ENCODE results near the gene WDR62. TPM values are rescaled to one million over a fixed set of nuclear protein-coding genes. Genes with fewer than 3 reads are reported as not detected.
"Not testable (repeated sequence)": the region's sequence is repeated elsewhere in the genome, so short reads cannot be mapped to it uniquely, and the experiment has no call there.

Gene WDR62
- total RNA-seq, 1 experiment from 2014 or later: 29.6 TPM

DNA sequence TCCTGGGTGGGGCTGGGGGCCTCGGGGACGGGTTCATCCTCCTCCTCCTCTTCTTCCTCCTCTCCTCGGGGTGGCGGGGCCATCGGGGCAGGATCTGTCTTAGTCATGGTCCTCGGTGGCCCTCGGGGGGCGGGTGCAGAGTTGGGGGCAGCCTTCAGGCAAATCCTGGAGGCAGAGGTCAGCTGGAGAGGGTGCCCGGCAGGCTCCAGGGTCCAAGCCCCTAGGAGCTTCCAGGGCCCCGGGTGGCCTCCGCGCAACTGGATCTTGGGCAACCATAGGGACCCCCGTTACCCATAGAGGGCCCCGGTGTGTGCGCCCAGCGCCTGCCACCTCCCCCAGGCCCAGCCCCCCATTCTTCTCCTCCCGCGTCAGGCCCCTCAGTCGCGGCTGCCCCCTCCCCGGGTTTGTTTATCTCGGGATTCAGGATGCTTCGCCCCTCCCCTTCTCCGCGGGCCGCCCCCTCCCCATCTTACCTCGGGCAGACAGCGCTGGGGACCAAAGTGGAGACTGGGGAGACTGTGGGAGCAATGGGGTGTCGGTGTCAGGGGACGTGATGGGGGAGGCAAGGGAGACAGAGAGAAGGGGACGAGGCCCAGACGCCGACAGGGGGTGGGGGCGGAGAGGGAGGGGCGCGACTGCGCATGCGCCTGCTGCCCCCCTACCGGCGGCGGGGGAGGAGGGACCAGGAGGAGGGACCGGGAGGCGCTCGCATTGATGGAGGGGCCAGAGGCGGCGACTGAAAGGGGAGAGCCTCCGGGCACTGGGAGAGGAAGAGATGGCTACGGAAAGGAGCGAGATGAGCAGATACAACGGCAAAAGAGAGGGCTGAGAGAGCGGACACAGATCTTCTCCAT lies 22.2 kb upstream of the WDR62 start, which contains the start of gene CLIP3:
Gene CLIP3, minus strand, starts transcription at position 623 of the 854 bp plus-strand sequence. Its CDS starts 516 bp downstream, at position 107.
- Mint-ChIP-seq H3K27me3 (ENCODE audit: unreplicated experiment) (no peaks in the 10 kb centered on the region), H3K36me3 (ENCODE audit: insufficient read depth, unreplicated experiment) (peaks cover 13% of the 10 kb centered on the region), H3K4me3 (ENCODE audit: low read depth, unreplicated experiment) (no peak within 1 kb of the TSS), H3K4me1 (ENCODE audit: low read depth, unreplicated experiment) (no peaks in the 10 kb centered on the region), H3K27ac (ENCODE audit: unreplicated experiment) (no peak within 1 kb of the TSS), H3K9me3 (ENCODE audit: low read depth, unreplicated experiment) (no peaks in the 10 kb centered on the region)
- CTCF ChIA-PET: no interaction called here
- no peak for DNase-seq
- TF ChIP-seq, protein P1, sequence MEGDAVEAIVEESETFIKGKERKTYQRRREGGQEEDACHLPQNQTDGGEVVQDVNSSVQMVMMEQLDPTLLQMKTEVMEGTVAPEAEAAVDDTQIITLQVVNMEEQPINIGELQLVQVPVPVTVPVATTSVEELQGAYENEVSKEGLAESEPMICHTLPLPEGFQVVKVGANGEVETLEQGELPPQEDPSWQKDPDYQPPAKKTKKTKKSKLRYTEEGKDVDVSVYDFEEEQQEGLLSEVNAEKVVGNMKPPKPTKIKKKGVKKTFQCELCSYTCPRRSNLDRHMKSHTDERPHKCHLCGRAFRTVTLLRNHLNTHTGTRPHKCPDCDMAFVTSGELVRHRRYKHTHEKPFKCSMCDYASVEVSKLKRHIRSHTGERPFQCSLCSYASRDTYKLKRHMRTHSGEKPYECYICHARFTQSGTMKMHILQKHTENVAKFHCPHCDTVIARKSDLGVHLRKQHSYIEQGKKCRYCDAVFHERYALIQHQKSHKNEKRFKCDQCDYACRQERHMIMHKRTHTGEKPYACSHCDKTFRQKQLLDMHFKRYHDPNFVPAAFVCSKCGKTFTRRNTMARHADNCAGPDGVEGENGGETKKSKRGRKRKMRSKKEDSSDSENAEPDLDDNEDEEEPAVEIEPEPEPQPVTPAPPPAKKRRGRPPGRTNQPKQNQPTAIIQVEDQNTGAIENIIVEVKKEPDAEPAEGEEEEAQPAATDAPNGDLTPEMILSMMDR (IDR thresholded peaks at IDR 0.05; ENCODE audit: unreplicated experiment): no peak
- intact Hi-C loops (cut with micrococcal nuclease; ENCODE audit: unreplicated experiment): no loop called here
- BruUV-seq (replicated peaks): no TSS peak

- Mint-ChIP-seq H3K27me3 (ENCODE audit: unreplicated experiment) (no peaks in the 10 kb centered on the region), H3K9me3 (ENCODE audit: low read depth, unreplicated experiment) (no peaks in the 10 kb centered on the region), H3K4me1 (ENCODE audit: low read depth, unreplicated experiment) (no peaks in the 10 kb centered on the region), H3K4me3 (ENCODE audit: low read depth, unreplicated experiment) (no peak overlapping the region), H3K27ac (ENCODE audit: unreplicated experiment) (no peak overlapping the region), H3K36me3 (ENCODE audit: insufficient read depth, unreplicated experiment) (peaks cover 6% of the 10 kb centered on the region)
- CTCF ChIA-PET: no interaction called here
- TF ChIP-seq, protein P1 (IDR thresholded peaks at IDR 0.05; ENCODE audit: unreplicated experiment): no peak
- BruUV-seq (replicated peaks): no TSS peak
- DNase-seq: no peak
- intact Hi-C loops (cut with micrococcal nuclease; ENCODE audit: unreplicated experiment): no loop called here
Measured at GRCh38 chr19:36040495-36040894, 14.2 kb upstream of the WDR62 start.

- CTCF ChIA-PET; H3K27ac Mint-ChIP-seq (ENCODE audit: unreplicated experiment); intact Hi-C loops (cut with micrococcal nuclease; ENCODE audit: unreplicated experiment); DNase-seq; BruUV-seq (replicated peaks); H3K27me3 Mint-ChIP-seq (ENCODE audit: unreplicated experiment); H3K4me3 Mint-ChIP-seq (ENCODE audit: low read depth, unreplicated experiment); H3K9me3 Mint-ChIP-seq (ENCODE audit: low read depth, unreplicated experiment); H3K36me3 Mint-ChIP-seq (ENCODE audit: insufficient read depth, unreplicated experiment); H3K4me1 Mint-ChIP-seq (ENCODE audit: low read depth, unreplicated experiment): not testable (repeated sequence)
Measured at GRCh38 chr19:36041092-36041491, 13.6 kb upstream of the WDR62 start.

GRCh38 chr19:36041831-36042230 lies 12.9 kb upstream of the WDR62 start:
- no peak for DNase-seq
- no peaks in the 10 kb centered on the region for H3K9me3 Mint-ChIP-seq (ENCODE audit: low read depth, unreplicated experiment)
- TF ChIP-seq, protein P1 (IDR thresholded peaks at IDR 0.05; ENCODE audit: unreplicated experiment): no peak
- intact Hi-C loops (cut with micrococcal nuclease; ENCODE audit: unreplicated experiment): no loop called here
- H3K27ac Mint-ChIP-seq (ENCODE audit: unreplicated experiment): no peak overlapping the region
- H3K4me1 Mint-ChIP-seq (ENCODE audit: low read depth, unreplicated experiment): no peaks in the 10 kb centered on the region
- BruUV-seq (replicated peaks): no TSS peak
- H3K36me3 Mint-ChIP-seq (ENCODE audit: insufficient read depth, unreplicated experiment): peaks cover 6% of the 10 kb centered on the region
- CTCF ChIA-PET: no interaction called here
- no peaks in the 10 kb centered on the region for H3K27me3 Mint-ChIP-seq (ENCODE audit: unreplicated experiment)
- H3K4me3 Mint-ChIP-seq (ENCODE audit: low read depth, unreplicated experiment): no peak overlapping the region

DNA sequence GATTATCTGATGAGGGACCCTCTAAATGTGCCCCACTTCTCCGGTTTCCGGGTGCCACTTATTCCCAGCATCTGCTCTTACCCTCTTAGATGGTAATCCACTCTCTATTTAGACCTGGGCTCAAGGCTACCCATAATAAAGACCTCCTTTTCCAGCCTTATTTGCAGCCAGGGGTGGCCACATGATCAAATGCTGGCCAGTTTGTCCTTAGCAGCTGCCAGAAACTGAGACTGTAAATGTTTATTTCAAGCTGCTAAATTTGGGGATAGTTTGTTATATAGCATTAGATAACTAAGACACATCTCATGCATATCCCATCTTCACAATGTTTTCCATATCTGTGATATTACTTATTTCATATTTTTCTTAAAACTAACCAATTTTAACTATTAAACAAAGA lies 10.7 kb upstream of the WDR62 start:
- Mint-ChIP-seq H3K4me1 (ENCODE audit: low read depth, unreplicated experiment) (no peaks in the 10 kb centered on the region), H3K9me3 (ENCODE audit: low read depth, unreplicated experiment) (no peaks in the 10 kb centered on the region), H3K27me3 (ENCODE audit: unreplicated experiment) (no peaks in the 10 kb centered on the region), H3K36me3 (ENCODE audit: insufficient read depth, unreplicated experiment) (peaks cover 6% of the 10 kb centered on the region), H3K4me3 (ENCODE audit: low read depth, unreplicated experiment) (no peak overlapping the region), H3K27ac (ENCODE audit: unreplicated experiment) (no peak overlapping the region)
- intact Hi-C loops (cut with micrococcal nuclease; ENCODE audit: unreplicated experiment): no loop called here
- TF ChIP-seq, protein P1 (IDR thresholded peaks at IDR 0.05; ENCODE audit: unreplicated experiment): no peak
- DNase-seq: no peak
- BruUV-seq (replicated peaks): no TSS peak
- CTCF ChIA-PET: no interaction called here
